KMS-11 (cell line): ENCODE data around the gene TAF1C.

Source experiments
- H2AFZ ChIP-seq: fragments of 200-600 bp; sonication (generic); 2 replicates; pipeline ENCODE4 v1.6.1; 2016; ENCODE audit warnings: antibody characterized with exemption, mixed run types, low read depth
- H3K27ac ChIP-seq: fragments of 200-600 bp; sonication (generic); 2 replicates; pipeline ENCODE4 v1.6.1; 2016; ENCODE audit warnings: mild to moderate bottlenecking, mixed run types
- H3K27me3 ChIP-seq: fragments of 200-600 bp; sonication (generic); 2 replicates; pipeline ENCODE4 v1.6.1; 2017; ENCODE audit warnings: mild to moderate bottlenecking, low read depth, mixed run types, moderate library complexity; ENCODE audit not compliant: insufficient read depth
- H3K36me3 ChIP-seq: fragments of 200-600 bp; sonication (generic); 2 replicates; pipeline ENCODE4 v1.6.1; 2017; ENCODE audit warnings: mild to moderate bottlenecking, mixed run types; ENCODE audit not compliant: insufficient read depth
- H3K4me1 ChIP-seq: fragments of 200-600 bp; sonication (generic); 2 replicates; pipeline ENCODE4 v1.6.1; 2016; ENCODE audit warnings: mild to moderate bottlenecking, low read depth, mixed run types; ENCODE audit not compliant: poor library complexity, severe bottlenecking
- H3K4me2 ChIP-seq: fragments of 200-600 bp; sonication (generic); 2 replicates; pipeline ENCODE4 v1.7.0; 2016; ENCODE audit warnings: mild to moderate bottlenecking, mixed run types
- H3K4me3 ChIP-seq: fragments of 200-600 bp; sonication (generic); IDR thresholded peaks from 2 replicates; pipeline ENCODE4 v1.6.1; 2017; ENCODE audit warnings: low read depth, low read length, mixed read lengths; ENCODE audit not compliant: insufficient read depth
- H3K79me2 ChIP-seq: fragments of 200-600 bp; sonication (generic); 2 replicates; pipeline ENCODE4 v1.6.1; 2016; ENCODE audit warnings: low read depth, mixed run types; ENCODE audit not compliant: insufficient read depth
- H3K9ac ChIP-seq: fragments of 200-600 bp; sonication (generic); 2 replicates; pipeline ENCODE4 v1.6.1; 2016; ENCODE audit warnings: mild to moderate bottlenecking, mixed run types
- H4K20me1 ChIP-seq: fragments of 200-600 bp; sonication (generic); 2 replicates; pipeline ENCODE4 v1.6.1; 2016; ENCODE audit warnings: mild to moderate bottlenecking, mixed run types; ENCODE audit not compliant: insufficient read depth
- TF ChIP-seq, protein P1 (sequence below): fragments of 200-600 bp; sonication (generic); conservative IDR thresholded peaks from 2 replicates; pipeline ENCODE4 v1.6.1; 2017; ENCODE audit warnings: low read depth, mild to moderate bottlenecking, antibody characterized with exemption, low read length, moderate library complexity, mixed read lengths

Gene TAF1C

DNA sequence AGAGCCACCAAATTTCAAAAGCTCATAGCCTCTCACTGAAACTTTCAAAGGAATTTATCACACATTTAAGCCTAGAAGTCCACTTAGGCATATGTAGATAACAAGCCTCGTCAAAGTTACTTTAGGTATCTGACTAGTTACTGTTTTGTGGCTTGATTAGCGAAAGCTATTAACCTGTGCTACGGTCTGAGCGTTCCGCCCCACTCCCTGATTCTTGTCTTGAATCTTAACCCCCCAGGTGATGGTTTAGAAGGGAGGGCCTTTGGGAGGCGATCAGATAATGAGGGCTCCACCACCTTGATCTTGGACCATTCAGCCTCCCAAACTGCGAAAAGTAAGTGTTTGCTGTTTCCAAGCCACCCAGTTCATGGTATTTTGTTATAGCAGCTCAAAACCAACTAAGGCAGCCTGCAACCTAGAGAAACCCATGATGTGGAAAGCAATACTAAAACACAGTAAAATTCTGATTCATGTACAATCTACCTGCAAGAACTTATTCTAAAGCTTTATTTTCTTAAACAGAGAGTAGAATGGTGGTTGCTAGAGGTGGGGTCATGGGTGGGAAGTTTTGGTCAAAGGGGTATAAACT, 49.0 kb downstream of the TAF1C start:
- peak overlapping the region; percentile 91 for H3K4me2 ChIP-seq
- TF ChIP-seq, protein P1, sequence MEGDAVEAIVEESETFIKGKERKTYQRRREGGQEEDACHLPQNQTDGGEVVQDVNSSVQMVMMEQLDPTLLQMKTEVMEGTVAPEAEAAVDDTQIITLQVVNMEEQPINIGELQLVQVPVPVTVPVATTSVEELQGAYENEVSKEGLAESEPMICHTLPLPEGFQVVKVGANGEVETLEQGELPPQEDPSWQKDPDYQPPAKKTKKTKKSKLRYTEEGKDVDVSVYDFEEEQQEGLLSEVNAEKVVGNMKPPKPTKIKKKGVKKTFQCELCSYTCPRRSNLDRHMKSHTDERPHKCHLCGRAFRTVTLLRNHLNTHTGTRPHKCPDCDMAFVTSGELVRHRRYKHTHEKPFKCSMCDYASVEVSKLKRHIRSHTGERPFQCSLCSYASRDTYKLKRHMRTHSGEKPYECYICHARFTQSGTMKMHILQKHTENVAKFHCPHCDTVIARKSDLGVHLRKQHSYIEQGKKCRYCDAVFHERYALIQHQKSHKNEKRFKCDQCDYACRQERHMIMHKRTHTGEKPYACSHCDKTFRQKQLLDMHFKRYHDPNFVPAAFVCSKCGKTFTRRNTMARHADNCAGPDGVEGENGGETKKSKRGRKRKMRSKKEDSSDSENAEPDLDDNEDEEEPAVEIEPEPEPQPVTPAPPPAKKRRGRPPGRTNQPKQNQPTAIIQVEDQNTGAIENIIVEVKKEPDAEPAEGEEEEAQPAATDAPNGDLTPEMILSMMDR: no peak
- no peaks in the 10 kb centered on the region for H4K20me1 ChIP-seq
- H3K27me3 ChIP-seq: no peaks in the 10 kb centered on the region
- no peaks in the 10 kb centered on the region for H3K36me3 ChIP-seq
- H3K9ac ChIP-seq: peak overlapping the region; percentile 37; the same call in 1 of the 2 replicates
- H3K4me3 ChIP-seq: no peak overlapping the region
- H3K4me1 ChIP-seq: peaks cover 73% of the 10 kb centered on the region
- peaks cover 18% of the 10 kb centered on the region for H3K79me2 ChIP-seq
- peak overlapping the region; percentile 67 for H3K27ac ChIP-seq
- no peak overlapping the region for H2AFZ ChIP-seq

DNA sequence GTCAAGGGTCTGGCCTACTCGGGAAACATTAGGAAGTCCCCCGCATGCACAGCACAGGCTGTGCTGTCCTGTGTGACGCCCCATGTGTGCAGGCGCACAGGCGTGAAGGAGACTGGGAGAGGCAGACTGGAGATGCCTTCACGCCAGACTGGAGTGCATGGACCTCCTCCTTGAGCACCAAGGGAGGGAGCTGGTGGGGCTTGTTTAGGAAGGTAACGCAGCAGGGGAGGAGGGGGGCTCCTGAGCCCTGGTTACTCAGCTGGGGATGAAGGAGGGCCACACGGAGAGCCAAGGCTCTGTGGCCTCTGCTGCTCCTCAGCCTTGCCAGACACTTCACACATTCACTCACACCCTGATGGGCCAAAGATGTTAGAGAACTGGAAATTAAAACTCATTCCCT, 49.6 kb downstream of the TAF1C start:
- Histone ChIP-seq H3K9ac (no peak overlapping the region), H3K4me1 (peaks cover 79% of the 10 kb centered on the region), H3K4me2 (peak overlapping the region; percentile 91; the same call in 1 of the 2 replicates), H3K4me3 (no peak overlapping the region), H3K27me3 (no peaks in the 10 kb centered on the region), H3K27ac (no peak overlapping the region; the same call in 1 of the 2 replicates), H4K20me1 (no peaks in the 10 kb centered on the region), H2AFZ (no peak overlapping the region), H3K79me2 (peaks cover 14% of the 10 kb centered on the region), H3K36me3 (no peaks in the 10 kb centered on the region)
- TF ChIP-seq, protein P1: no peak

DNA sequence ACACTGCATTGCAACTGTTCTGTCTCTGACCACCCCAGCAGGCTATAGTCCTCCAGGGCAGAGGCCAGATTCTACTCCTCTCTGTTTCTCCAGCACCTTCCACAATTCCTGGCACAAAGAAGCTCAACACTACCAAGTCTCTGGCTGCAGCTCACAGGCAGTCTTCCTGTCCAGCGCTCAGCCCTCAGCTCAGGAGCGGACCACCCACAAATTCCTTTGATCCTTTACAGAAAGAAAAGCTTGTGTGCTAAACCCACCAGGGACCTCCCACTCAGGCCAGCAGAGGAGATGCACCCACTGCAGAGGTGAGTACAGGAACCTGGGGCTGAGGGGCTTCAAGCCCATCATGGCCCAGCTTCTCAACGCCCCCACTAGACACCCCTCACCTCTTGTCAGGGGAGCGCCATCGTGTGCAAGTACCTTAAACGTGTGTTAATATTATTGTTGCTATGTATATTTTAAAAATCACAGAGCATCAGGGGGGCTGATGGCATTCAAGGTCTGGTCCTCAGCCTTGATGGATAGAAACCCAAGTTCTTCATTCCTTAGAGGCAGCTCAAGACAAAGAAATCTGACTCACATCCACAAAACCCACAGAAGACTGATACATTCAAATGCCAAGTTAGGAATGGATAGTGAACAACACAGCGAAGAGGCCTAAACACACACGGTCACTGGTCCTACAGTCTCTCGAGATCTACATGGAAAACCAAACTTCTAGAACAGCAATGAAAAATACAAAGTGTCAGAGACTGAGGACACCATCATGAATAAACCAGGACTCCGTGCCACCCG, 50.3 kb downstream of the TAF1C start:
- H3K4me2 ChIP-seq: no peak overlapping the region; the same call in 1 of the 2 replicates
- no peak overlapping the region for H2AFZ ChIP-seq
- no peak overlapping the region for H3K9ac ChIP-seq
- H3K27ac ChIP-seq: no peak overlapping the region
- no peaks in the 10 kb centered on the region for H3K27me3 ChIP-seq
- H3K36me3 ChIP-seq: no peaks in the 10 kb centered on the region
- H3K4me3 ChIP-seq: no peak overlapping the region
- TF ChIP-seq, protein P1: no peak
- H3K4me1 ChIP-seq: peaks cover 78% of the 10 kb centered on the region
- no peaks in the 10 kb centered on the region for H4K20me1 ChIP-seq
- H3K79me2 ChIP-seq: peaks cover 14% of the 10 kb centered on the region

DNA sequence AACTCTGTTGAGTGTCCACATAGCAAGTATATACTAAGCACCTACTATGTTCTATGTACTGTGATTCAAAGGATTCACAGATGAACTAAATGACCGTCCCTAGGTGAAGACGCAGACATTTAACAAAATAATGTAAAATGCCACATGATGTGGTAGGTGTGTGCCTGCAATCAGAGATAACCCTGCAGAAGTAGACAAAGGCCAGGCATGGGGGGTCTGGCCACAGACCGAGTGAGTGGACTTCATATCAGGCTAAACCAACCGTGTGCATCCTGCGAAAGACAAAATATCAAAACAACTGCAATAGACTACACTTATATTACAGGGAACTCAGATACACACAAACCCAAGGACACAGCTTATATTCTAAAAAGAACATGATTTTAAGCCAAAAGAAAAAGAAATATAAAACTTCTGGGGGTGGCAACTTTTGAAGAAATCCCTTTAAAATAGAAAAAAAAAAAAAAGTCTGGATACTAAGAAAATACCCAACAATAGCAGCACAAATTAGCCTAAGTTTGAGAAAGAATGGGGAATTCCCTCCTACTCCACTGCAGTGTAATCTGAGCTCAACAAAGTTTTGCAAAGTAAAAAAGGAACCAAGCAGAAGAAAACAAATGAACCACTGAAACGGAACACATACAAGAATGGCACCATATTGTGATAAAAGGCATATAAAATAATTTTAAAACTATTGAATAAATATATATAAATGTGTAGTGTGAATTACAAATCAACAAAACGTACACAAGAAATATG, 54.2 kb downstream of the TAF1C start:
- Histone ChIP-seq H3K36me3 (no peaks in the 10 kb centered on the region), H3K4me2 (peak overlapping the region; percentile 75), H3K9ac (no peak overlapping the region), H3K27me3 (no peaks in the 10 kb centered on the region), H4K20me1 (no peaks in the 10 kb centered on the region), H2AFZ (no peak overlapping the region), H3K4me3 (no peak overlapping the region), H3K27ac (no peak overlapping the region), H3K4me1 (peaks cover 76% of the 10 kb centered on the region), H3K79me2 (peaks cover 14% of the 10 kb centered on the region)
- TF ChIP-seq, protein P1: no peak
